Mucosa of descending colon (tissue), 3 donors: ENCODE results near the gene SYNPO. TPM values are rescaled to one million over a fixed set of nuclear protein-coding genes. Genes with fewer than 3 reads are reported as not detected.

ENCODE experiments used
- ATAC-seq: fragments of 200-7000 bp; cut with Tn5 transposase; one replicate; pipeline ENCODE4 v1.9.1; 2020; ENCODE audit warnings: mild to moderate bottlenecking, moderate library complexity
- DNase-seq, 3 donors: peaks; one replicate each; pipeline ENCODE4 v3.0.0-alpha.2; 2020
- H3K36me3 ChIP-seq: fragments of 200-600 bp; one replicate; pipeline ENCODE4 v1.8.0; 2021; ENCODE audit warnings: low read depth, mild to moderate bottlenecking
- H3K4me1 ChIP-seq: fragments of 200-600 bp; one replicate; pipeline ENCODE4 v1.8.0; 2021; ENCODE audit warnings: low read depth, mild to moderate bottlenecking
- H3K4me3 ChIP-seq: fragments of 200-600 bp; one replicate; pipeline ENCODE4 v1.8.0; 2021; ENCODE audit warnings: mild to moderate bottlenecking
- H3K9me3 ChIP-seq: fragments of 200-600 bp; one replicate; pipeline ENCODE4 v1.8.0; 2021; ENCODE audit warnings: mild to moderate bottlenecking
- intact Hi-C, 2 donors: fragments of 100-400 bp; cut with DNase I in 1 of 2; cut with micrococcal nuclease in 1 of 2; formaldehyde crosslinking; loops; one replicate each; pipeline versions ENCODE4 v1.11.0 to v1.11.1; 2022; cut with DNase I, micrococcal nuclease
- total RNA-seq, 3 donors: library from RNA; stranded (reverse); fragmentation: NEBNext Ultra II Directional in 2 of 3; extraction: Animal tissue kit (Norgen Biotek cat#: 25700) in 2 of 3; gene quantifications; one replicate each; pipeline versions ENCODE4 v1.2.1 to v1.2.4, GENCODE V29; 2021 to 2023
- TF ChIP-seq, protein P1 (sequence below): fragments of 200-600 bp; IDR thresholded peaks from one replicate; pipeline ENCODE4 v1.8.0; 2022; ENCODE audit warnings: antibody characterized with exemption, mild to moderate bottlenecking
- donor health status: DM: no; HTN: no; CAD: no; lungs with moderate emphysema.
- donor health status: DM: no; HTN: no; CAD: no.
- donor health status: DM: no; HTN: yes; CAD: no.

SYNPO gene
- total RNA-seq, 3 donors from 2014 or later, result 62.9 to 73.6 (median 63.9) TPM

DNA sequence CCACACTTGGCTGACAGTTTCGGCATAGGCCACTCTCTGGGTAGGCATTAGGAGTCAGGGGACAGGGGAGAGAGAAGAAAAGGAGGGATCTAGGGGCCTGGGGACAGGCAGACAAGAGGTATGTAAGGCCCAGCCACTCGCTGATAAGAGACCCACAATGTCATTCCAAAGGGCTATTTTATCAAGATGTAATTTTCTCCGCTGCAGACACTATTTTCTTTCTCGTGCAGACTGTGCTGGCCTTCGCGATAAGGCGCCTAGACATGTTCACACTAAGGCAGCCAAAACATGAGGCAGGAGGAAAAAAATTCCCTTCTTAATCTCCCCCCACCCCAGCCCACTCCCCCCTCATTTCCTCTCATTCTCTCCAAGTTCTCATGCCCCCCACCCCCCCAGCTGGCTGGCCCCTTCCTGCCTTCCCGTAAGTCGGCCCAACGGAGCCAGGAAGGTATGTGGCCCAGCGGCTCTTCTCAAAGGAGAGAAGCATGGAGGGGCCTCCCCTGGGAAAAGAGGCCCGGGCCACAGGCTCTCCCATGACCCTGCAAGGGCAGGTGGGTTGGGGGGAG lies 44.9 kb upstream of the SYNPO start:
- H3K9me3 ChIP-seq, result no peaks in the 10 kb centered on the region
- intact Hi-C loops, result no loop called here
- TF ChIP-seq, protein P1, sequence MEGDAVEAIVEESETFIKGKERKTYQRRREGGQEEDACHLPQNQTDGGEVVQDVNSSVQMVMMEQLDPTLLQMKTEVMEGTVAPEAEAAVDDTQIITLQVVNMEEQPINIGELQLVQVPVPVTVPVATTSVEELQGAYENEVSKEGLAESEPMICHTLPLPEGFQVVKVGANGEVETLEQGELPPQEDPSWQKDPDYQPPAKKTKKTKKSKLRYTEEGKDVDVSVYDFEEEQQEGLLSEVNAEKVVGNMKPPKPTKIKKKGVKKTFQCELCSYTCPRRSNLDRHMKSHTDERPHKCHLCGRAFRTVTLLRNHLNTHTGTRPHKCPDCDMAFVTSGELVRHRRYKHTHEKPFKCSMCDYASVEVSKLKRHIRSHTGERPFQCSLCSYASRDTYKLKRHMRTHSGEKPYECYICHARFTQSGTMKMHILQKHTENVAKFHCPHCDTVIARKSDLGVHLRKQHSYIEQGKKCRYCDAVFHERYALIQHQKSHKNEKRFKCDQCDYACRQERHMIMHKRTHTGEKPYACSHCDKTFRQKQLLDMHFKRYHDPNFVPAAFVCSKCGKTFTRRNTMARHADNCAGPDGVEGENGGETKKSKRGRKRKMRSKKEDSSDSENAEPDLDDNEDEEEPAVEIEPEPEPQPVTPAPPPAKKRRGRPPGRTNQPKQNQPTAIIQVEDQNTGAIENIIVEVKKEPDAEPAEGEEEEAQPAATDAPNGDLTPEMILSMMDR, result no peak
- no peak overlapping the region for H3K4me3 ChIP-seq
- H3K36me3 ChIP-seq, result no peaks in the 10 kb centered on the region
- ATAC-seq (no peak), DNase-seq (peak in 1 of 3 donors; percentile 17)
- peaks cover 28% of the 10 kb centered on the region for H3K4me1 ChIP-seq

DNA sequence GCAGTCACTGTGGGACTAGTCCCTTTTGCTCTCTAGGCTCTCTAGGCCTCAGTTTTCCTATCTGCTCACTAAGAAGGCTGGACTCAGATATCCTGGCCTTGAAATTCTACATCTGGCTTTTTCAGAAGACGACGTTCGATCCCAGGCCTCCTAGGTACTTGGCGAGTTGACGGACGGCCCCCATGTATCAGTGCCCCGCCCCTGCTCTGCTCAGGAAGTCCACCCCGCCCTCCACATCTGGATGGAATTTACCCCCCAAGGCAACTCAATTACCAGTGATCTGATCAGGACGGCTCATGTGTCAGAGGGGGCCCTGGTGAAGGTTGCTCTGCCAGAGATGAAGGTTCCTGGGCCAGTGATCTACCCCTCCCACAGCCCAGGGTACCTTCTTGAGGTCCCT lies 44.1 kb upstream of the SYNPO start:
- no peak overlapping the region for H3K4me3 ChIP-seq
- TF ChIP-seq, protein P1, result no peak
- H3K36me3 ChIP-seq, result no peaks in the 10 kb centered on the region
- no peaks in the 10 kb centered on the region for H3K9me3 ChIP-seq
- intact Hi-C loops, result no loop called here
- ATAC-seq (no peak), DNase-seq (peak in 1 of 3 donors; percentile 19)
- H3K4me1 ChIP-seq, result peaks cover 21% of the 10 kb centered on the region

DNA sequence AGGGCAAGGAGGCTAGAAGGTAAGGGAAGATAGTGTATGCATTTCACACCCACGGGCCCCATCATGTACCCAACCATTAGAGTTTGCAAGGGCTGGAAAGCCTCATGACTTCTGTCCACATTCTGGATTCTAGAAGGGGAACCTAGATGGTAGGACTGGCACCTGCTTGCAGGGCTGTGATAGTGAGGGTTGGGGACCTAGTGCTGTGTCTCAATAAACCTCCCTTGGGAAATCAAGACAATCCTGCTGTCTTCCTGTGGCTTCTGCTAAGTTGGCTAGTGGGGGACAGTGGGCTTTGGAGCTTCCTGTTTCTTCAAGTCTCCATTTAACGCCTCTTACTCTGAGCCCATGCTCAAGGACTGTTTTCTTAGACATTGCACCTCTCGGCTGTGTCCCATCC lies 43.6 kb upstream of the SYNPO start:
- intact Hi-C loops, result no loop called here
- peaks cover 16% of the 10 kb centered on the region for H3K4me1 ChIP-seq
- DNase-seq (no peak), ATAC-seq (no peak)
- H3K36me3 ChIP-seq, result no peaks in the 10 kb centered on the region
- H3K4me3 ChIP-seq, result no peak overlapping the region
- TF ChIP-seq, protein P1, result no peak
- H3K9me3 ChIP-seq, result no peaks in the 10 kb centered on the region

DNA sequence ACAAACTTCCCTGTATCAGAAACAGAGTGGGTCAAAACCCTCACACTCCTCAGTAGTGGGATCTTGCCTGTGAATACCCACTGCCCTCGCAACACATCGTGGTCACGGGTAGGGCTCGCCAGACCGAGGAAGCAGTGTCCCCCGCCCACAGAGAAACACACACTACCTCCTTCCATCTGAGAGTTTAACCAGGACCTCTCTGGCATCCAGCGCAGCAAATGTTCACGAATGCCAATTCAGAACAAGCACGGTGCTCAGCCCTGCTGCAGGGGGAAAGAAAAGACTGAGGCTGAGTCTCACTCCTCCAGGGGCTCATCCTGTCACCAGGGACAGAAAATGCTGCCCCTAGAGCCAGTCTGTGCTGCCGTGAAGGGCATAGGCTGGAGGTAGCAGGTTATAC lies 42.5 kb upstream of the SYNPO start:
- DNase-seq (no peak), ATAC-seq (no peak)
- TF ChIP-seq, protein P1, result no peak
- H3K9me3 ChIP-seq, result no peaks in the 10 kb centered on the region
- no peak overlapping the region for H3K4me3 ChIP-seq
- H3K4me1 ChIP-seq, result peaks cover 8% of the 10 kb centered on the region
- no peaks in the 10 kb centered on the region for H3K36me3 ChIP-seq
- intact Hi-C loops, result no loop called here

DNA sequence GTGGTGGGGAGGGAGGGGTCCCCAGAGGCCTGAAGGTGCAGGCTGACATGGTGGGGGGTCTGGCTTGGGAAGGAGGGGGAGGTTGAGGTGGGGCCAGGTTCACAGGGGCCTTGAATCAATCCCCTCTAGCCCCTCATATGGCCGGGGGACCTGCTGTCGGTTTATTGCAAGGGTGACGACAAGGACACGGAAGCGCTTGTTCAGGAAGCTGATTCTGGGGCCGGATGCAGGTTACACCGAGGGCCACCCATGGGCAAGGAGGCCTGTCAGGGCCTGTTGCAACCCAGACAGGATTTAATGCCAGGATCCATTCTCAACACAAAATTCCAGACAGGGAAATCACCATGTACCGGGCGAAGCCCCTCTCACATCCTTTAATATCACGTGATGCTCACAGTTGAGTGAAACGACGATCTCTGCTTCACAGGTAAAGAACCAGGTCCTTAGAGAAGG lies 41.6 kb upstream of the SYNPO start:
- ATAC-seq, result no peak
- TF ChIP-seq, protein P1, result no peak
- H3K9me3 ChIP-seq, result no peaks in the 10 kb centered on the region
- H3K4me1 ChIP-seq, result peaks cover 4% of the 10 kb centered on the region
- no peak for DNase-seq
- intact Hi-C loops, result no loop called here
- no peak overlapping the region for H3K4me3 ChIP-seq
- H3K36me3 ChIP-seq, result no peaks in the 10 kb centered on the region

DNA sequence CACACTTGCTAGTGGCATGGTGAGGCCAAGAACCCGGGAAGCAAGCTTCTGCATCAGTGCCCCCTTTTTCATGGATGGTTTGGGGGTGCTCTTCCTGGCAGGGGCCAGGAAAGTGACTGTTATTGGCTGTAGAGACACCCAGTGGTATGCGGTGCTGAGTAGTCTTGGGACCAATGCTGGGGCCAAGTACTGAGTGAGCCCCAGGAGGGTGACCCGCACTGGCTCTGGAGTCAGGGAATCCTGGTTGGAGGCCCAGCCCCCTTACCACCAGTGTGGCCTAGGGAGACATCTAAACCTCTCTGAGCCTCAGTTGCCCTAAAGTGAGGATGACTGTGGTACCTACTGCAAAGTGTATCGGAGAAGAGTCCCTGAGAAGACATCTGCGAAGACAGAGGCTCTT lies 41.2 kb upstream of the SYNPO start:
- no peak for DNase-seq
- Histone ChIP-seq H3K9me3 (no peaks in the 10 kb centered on the region), H3K4me3 (no peak overlapping the region), H3K4me1 (peaks cover 4% of the 10 kb centered on the region), H3K36me3 (no peaks in the 10 kb centered on the region)
- TF ChIP-seq, protein P1, result no peak
- no peak for ATAC-seq
- intact Hi-C loops, result no loop called here
